DMS114 treated with DMSO at 0.1 percent for 48 hours (cell line): Measurements from ENCODE around the gene NFKBIZ.
A peak's percentile ranks its signal among the peaks of the same experiment; 100 is the strongest.

Experiments used
- DNase-seq: peaks from one replicate; lab custom pipeline; 2025; ENCODE audit not compliant: unreplicated experiment; lab: John Stamatoyannopoulos, UW

Gene NFKBIZ

DNA sequence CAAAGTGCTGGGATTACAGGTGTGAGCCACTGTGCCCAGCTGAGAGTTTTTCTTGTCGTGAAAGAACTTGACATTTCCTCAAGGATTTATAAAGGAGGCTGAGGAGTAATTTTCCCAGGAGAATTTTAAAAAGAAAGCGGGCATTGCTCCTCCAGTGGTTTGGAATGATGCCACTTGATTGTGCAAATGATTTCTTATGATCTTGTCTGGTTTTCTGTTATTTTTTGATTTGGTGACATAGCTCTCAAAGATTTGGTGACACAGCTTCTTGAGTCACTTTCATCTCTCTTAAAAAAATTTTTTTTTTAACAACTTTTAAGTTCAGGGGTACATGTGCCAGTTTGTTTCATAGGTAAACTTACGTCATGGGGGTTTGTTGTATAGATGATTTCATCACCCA, 24.6 kb upstream of the NFKBIZ start:
- no peak for DNase-seq

- DNase-seq, result no peak
These were observed 23.3 kb upstream of the NFKBIZ start for GRCh38 chr3:101825904-101826445.

GRCh38 chr3:101827211-101828174, 21.8 kb upstream of the NFKBIZ start:
- peak; percentile 26 for DNase-seq

DNA sequence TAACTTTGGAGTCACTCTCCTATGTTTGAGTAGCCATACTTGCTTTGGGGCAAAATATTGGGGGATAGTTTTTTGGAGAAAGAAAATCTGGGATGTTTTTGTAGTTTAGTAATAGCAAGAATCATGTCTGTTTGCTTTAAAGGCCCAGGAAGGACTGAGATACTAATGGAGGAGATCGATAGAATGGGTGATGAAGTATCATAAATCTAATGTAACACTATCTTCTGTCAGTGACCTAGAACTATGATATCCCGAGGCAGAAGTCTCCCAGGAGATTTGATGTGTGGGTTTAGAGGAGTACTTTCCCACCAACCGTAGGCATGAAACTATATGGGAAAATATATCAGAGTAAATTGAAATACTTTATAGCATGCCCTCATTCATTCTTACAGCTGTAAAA, 21.0 kb upstream of the NFKBIZ start:
- no peak for DNase-seq

- no peak for DNase-seq
These were observed 20.4 kb upstream of the NFKBIZ start for GRCh38 chr3:101828691-101829436.

DNA sequence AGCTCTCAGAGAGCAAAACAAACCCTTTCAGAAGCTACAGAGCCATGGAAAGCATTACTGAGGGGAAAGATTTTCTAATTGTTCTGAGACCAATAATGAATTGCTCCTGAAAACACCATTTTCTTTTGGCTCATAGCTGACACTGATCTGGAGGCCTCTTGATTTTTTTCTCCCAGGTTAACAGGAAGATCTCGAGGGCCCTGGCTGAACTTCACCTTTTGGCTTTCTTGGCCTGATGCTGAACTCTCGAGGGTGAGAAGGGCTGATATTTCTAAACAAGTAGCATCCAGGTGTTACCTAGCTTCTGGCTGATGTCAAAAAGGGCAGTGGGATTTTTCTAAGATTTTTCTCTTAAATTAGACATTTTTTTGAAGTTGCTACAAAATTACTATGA, 19.9 kb upstream of the NFKBIZ start:
- DNase-seq, result no peak

DNA sequence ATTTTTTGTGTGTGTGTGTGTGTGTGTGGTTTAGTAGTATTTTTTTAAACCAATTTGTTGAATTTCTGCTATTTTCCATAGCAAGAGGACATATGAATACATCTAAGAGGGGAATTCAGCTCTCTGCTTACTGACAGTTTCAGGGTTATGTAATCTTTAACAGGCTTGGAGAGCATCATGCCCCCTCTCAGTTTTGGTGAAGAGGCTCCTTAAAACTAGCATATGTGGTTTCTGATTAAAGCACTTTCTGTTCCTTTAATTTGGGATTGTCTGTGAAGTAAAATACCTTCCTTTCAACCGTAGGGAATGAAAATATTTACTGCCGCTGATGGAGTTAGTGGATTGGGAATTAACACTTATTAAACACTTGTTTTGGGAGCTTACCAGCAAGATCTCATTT, 19.4 kb upstream of the NFKBIZ start:
- no peak for DNase-seq

DNA sequence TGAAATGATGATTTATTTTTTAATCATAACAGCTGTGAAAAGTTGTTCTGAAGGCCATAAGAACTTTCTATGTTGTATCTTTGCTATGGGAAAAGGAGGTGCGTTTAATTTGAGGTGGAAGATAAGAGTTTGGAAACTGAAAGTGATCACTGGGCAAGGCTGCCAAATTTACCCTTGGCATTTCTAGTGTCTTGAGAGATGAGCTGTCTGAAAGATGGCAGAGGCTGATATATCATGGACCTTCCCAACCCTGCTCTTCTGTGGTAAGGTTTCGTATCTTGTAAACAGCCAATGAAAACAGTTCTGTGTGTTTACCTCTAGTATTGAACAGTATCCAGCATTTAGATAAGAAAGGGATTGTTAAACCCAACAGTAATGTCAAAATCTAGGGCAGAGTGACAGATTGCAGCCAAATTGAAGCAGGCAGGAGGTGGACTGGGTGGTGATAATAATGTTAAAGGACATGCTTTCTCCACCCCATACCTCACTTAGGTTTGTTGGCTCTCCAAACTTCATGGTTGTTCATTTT, 15.8 kb upstream of the NFKBIZ start:
- DNase-seq, result no peak

DNA sequence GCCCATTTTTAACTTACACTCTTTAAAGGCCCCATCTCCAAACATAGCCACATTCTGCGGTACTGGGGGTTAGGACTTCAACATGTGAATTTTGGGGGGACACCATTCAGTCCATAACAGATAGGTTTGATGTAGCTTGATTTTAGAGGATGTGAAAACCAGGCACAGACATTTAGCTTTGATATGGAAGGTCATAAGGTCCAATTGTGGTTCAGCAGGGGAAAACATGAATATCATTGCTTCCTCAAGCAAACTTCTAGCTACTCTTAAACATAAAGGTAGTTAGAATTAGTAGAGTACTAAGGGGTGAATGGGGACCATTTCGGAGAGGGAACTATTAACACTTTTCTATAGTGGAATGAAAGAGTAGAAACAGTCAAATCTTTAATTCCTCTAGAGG, 13.6 kb upstream of the NFKBIZ start:
- no peak for DNase-seq

GRCh38 chr3:101836160-101836559, 13.2 kb upstream of the NFKBIZ start:
- DNase-seq, result no peak

DNA sequence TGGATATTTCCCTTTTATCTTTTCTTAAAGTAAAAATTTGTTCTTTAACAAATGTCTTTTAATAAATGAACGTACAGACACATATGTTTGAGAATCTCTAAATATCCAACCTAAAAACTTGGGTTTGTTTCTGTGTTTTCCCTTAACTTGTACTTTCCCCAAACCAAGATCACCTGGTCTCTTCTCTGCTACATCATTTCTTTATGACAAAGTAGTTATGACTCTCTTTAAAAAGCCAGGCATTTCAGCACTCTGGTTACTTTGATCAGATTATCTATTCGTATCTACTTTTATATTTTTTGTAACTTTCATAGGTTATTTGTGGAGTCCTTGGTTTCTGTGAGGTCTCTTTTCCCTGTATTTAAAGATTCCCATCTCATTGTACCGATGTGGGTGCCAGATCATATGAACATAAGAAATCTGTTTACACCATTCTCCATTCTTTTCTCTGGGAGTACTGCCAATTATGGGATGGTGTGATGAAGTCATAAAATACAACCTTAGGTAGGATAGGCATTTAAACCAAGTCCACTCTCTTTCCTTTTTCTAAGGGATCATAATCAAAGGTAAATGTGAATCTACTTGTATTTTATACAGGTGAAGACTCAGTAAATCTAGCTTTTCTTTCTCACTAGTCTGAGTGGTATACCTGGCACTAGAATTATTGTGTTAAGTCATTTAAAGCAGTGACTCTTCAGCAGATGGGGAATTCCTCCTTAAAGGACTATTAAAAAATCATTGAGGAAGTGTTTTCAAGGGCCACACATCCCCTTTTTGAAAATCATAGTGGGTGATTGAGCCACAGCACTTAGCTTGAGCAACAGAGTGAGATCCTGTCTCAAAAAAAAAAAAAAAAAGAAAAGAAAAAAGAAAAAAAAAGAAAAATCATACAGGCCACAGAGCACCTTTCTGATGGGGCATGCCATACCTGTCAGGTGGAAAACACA, 12.4 kb upstream of the NFKBIZ start:
- DNase-seq, result no peak

DNA sequence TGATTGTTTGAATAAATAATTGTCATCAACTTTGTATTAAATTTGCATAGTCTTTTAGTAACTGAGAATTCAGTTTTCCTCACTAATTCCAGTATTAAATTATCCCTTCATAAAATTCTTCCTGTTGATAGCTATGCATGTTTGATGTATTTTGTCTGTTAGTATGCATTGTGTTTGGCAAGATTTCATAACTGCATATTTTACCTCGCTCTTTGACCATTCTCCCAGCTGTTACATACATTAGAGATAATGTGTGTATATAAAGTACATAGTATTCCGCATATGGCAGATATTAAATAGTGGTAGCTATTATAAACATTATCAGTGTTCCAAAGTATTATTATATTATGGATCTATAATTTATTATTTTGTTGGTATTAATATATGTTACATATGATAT, 10.6 kb upstream of the NFKBIZ start:
- DNase-seq, result no peak

DNA sequence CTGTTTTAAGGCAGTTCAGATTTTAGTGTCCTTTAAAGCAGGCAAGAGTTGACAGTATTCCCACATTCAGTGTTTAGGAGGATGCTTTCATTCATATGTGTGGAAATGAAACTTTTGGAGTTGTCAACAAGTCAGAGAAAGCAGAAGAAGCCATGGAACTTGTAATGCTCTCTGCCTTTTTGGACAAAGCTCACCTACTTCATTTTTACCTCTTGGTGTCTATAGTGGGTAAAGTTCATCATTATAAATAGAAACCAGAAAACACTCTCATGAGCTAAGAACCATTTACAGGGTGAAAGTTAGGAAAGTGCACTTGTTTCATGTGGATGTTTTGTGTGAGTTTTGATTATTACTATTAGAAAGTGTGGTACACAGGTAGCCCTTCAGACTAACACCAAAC, 9.2 kb upstream of the NFKBIZ start:
- no peak for DNase-seq

DNA sequence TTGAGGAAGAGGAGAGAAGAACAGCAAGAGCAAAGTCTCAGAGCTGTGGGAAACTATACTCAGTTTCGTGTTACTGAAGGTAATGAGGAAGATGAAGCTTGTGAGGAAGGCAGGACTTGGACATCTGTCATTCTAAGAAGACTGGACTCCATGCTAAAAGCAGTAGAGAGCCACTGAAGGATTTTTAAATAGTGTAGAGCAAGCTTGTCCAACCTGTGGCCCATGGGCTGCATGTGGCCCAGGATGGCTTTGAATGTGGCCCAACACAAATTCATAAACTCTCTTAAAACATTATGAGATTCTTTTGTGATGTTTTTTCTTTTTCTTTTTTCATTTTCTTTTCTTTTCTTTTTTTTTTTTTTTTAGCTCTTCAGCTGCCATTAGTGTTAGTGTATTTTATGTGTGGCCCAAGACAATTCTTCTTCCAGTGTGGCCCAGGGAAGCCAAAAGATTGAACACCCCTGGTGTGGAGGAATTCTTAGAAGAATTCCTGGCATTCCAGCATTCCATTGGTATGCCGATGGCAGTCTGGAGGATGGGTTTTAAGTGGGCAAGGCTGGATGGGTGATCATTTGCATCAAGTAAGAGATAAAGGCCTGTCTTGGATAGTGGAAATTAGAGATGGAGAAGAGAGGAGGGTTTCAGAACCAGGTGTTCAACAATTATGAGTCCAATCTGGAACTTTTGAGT, 6.9 kb upstream of the NFKBIZ start:
- DNase-seq, result no peak

DNA sequence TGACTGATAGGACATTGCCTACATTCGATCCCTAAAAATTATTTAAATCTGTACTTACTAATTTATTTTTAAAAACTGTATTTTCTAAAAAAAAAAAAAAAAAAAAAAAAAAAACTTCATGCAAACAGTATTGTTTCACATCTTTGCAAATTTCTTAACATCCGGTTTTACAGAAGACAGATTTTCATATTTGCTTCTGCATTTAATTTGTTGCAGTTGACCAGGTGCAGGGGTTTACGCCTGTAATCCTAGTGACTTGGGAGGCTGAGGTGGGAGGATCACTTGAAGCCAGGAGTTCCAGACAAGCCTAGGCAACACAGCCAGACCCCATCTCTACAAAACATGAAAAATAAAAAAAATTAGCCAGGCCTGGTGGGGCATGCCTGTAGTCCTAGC, 6.4 kb upstream of the NFKBIZ start:
- DNase-seq, result no peak

DNA sequence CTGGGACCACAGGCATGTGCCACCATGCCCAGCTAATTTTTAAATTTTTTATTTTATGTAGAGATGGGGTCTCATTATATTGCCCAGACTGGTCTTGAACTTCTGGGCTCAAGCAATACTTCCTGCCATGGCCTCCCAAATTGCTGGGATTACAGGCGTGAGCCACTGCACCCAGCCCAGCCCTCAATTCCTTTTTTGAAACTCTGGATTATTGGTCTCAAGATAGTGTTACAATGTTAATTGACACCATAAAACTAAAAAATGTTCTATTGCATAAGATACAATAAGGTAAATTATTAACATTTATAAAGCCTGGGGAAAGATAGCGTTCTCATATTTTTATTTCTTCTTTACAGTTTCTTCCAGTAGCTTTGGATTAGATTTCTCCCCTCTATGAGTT, 3.9 kb upstream of the NFKBIZ start:
- no peak for DNase-seq

GRCh38 chr3:101846709-101847108, 2.6 kb upstream of the NFKBIZ start:
- no peak for DNase-seq

DNA sequence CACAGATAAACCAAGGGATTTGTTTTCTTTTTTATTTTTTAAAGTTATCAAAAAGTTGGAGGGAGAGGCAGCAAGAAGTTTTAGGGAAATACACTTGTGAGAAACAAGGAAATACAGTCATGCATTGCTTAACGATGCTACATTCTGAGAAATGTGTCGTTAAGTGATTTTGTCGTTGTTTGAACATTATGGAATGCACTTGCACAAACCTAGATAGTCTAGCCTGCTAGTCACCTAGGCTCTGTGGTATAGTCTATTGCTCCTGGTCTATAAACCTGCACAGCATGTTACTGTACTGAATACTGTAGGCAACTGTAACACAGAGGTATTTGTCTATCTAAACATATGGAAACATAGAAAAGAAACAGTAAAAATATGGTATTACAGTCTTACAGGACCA, 2.0 kb upstream of the NFKBIZ start:
- DNase-seq, result no peak

DNA sequence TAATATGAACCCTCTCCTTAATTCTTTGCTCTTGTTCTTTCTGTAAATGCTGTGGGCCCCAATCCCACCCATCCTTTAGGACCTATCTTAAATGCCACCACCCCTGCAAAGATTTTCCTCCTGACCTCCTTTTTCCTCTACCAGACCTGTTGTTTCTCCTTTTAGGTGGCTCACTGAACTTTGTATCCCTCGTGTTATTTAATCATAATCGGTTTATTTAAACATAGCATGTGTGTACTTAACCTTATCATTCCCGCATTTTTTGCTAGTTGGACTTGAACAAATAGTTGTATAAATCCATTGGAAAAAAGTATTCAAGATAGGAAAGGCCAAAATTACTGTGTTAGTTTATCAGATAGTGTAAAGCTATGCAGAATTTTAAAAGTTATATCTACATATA, 988 bp upstream of the NFKBIZ start:
- DNase-seq, result no peak

- no peak for DNase-seq
These were observed 466 bp downstream of the NFKBIZ start for GRCh38 chr3:101849714-101850245.
